8988T (cell line): ENCODE results near the gene MAGEL2.

ENCODE experiments used
- DNase-seq: peaks from one replicate; pipeline ENCODE4 v3.0.0; 2011

MAGEL2 gene

GRCh38 chr15:23647421-23648370 is at the start of gene MAGEL2:
Gene MAGEL2 (minus strand): TSS chr15:23647867. CDS start chr15:23647742, 125 bp downstream.
- DNase-seq: no peak

- no peak for DNase-seq
These were observed 47.6 kb upstream of the MAGEL2 start for GRCh38 chr15:23695282-23695681.

- no peak for DNase-seq
These were observed 46.9 kb upstream of the MAGEL2 start for GRCh38 chr15:23694592-23694991.

- DNase-seq: no peak
These were observed 42.8 kb upstream of the MAGEL2 start for GRCh38 chr15:23690450-23690852.

GRCh38 chr15:23690015-23690414 is 42.3 kb upstream of the MAGEL2 start:
- no peak for DNase-seq

- DNase-seq: no peak
These were observed 39.4 kb upstream of the MAGEL2 start, which contains the start of gene NDN for GRCh38 chr15:23687143-23687470. Gene NDN (minus strand): TSS chr15:23687305. CDS start chr15:23687217, 88 bp downstream.

GRCh38 chr15:23686466-23687142 is 38.9 kb upstream of the MAGEL2 start:
- DNase-seq: no peak

- no peak for DNase-seq
These were observed 23.8 kb upstream of the MAGEL2 start for GRCh38 chr15:23671481-23671880.

GRCh38 chr15:23670970-23671369 is 23.3 kb upstream of the MAGEL2 start:
- no peak for DNase-seq

- DNase-seq: no peak
These were observed 15.6 kb upstream of the MAGEL2 start for GRCh38 chr15:23663232-23663631.

GRCh38 chr15:23648920-23649515 is 1.4 kb upstream of the MAGEL2 start:
- DNase-seq: no peak

- DNase-seq: no peak
These were observed 719 bp downstream of the MAGEL2 start for GRCh38 chr15:23647001-23647295.

GRCh38 chr15:23646165-23647000 is 1.3 kb downstream of the MAGEL2 start:
- no peak for DNase-seq

- no peak for DNase-seq
These were observed 2.1 kb downstream of the MAGEL2 start for GRCh38 chr15:23645371-23646164.

GRCh38 chr15:23644829-23645228 is 2.8 kb downstream of the MAGEL2 start:
- DNase-seq: no peak

- DNase-seq: no peak
These were observed 5.1 kb downstream of the MAGEL2 start for GRCh38 chr15:23642413-23643044.

GRCh38 chr15:23634181-23634580 is 13.5 kb downstream of the MAGEL2 start:
- DNase-seq: no peak

GRCh38 chr15:23629234-23629805 is 18.3 kb downstream of the MAGEL2 start:
- no peak for DNase-seq

- DNase-seq: no peak
These were observed 18.9 kb downstream of the MAGEL2 start for GRCh38 chr15:23628612-23629233.

- no peak for DNase-seq
These were observed 31.1 kb downstream of the MAGEL2 start for GRCh38 chr15:23616536-23616935.

GRCh38 chr15:23606226-23606625 is 41.4 kb downstream of the MAGEL2 start:
- no peak for DNase-seq
